ENCODE data around the gene MACROH2A2. TPM values are rescaled to one million over a fixed set of nuclear protein-coding genes. Genes with fewer than 3 reads are reported as not detected.

Gene MACROH2A2
- total and polyA plus RNA-seq, 2 of the 8 experiments (the other 6 are each of a cell fraction or from before 2014, with no cell fraction given), result 7.9 to 9.3 TPM

DNA sequence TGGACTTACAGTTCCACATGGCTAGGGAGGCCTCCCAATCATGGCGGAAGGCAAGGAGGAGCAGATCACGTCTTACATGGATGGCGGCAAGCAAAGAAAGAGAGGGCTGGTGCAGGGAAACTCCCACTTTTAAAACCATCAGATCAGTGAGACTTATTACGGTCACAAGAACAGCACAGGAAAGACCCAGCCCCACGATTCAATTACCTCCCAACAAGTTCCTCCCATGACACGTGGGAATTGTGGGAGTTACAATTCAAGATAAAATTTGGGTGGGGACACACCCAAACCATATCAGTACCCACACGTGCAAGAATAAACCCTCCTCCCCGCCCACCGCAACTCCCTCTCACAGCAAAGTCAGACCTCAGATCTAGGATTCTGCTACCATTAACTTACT, 84.5 kb downstream of the MACROH2A2 start:
- POLR2A ChIA-PET (ENCODE audit: partially characterized antibody), result interaction anchor here (4.4 kb wide), 1 partner anchor 8 kb away, joined by 31 read pairs; the partner anchor contains the start of gene TYSND1
- Histone ChIP-seq H3K18ac (ENCODE audit: extremely low read depth, low read length) (no peak overlapping the region), H3K9ac (replicated peaks in 1 of 4; ENCODE audit: extremely low read depth in 1 of 4, low read depth in 3 of 4, low read length in 3 of 4) (no peak overlapping the region), H2BK120ac (replicated peaks; ENCODE audit: low read depth, low read length) (no peak overlapping the region), H3K14ac (ENCODE audit: insufficient read length) (no peak overlapping the region), H3K4me3 (ENCODE audit: extremely low read depth in 1 of 4, insufficient read depth in 2 of 4, low read depth in 3 of 4, low read length in 4 of 4) (no peak overlapping the region), H3K56ac (replicated peaks; ENCODE audit: insufficient read length, low read depth, low read length) (no peak overlapping the region), H3K4ac (replicated peaks; ENCODE audit: insufficient read length, low read depth, low read length) (no peak overlapping the region), H2BK20ac (ENCODE audit: low read length) (no peak overlapping the region), H4K8ac (ENCODE audit: extremely low read depth, insufficient read depth, low read length) (no peak overlapping the region), H3K4me1 (replicated peaks in 1 of 4; ENCODE audit: control insufficient read depth in 3 of 4, insufficient read depth in 4 of 4, low read length in 3 of 4) (peaks cover 0 to 1% (median under 1%) of the 10 kb centered on the region in 4 experiments; a peak in 1 of 7 replicates), H3K9me3 (ENCODE audit: insufficient read depth in 2 of 2, low read depth in 1 of 2, low read length in 1 of 2) (no peaks in the 10 kb centered on the region), H3K27ac (ENCODE audit: low read depth, low read length) (no peak overlapping the region), H3K79me2 (ENCODE audit: control insufficient read depth in 1 of 2, insufficient read depth in 2 of 2, low read length in 2 of 2) (no peaks in the 10 kb centered on the region), H3K36me3 (ENCODE audit: control insufficient read depth in 2 of 4, insufficient read depth in 4 of 4, low read length in 3 of 4) (no peaks in the 10 kb centered on the region), H4K5ac (ENCODE audit: insufficient read length, low read depth, low read length) (no peak overlapping the region), H2BK15ac (ENCODE audit: low read length) (no peak overlapping the region), H2AFZ (ENCODE audit: low read length) (no peak overlapping the region), H4K91ac (replicated peaks; ENCODE audit: insufficient read length, low read length) (no peak overlapping the region), H3K23me2 (ENCODE audit: low read depth, low read length) (peaks cover 10% of the 10 kb centered on the region; the same call in 1 of the 2 replicates), H3K79me1 (ENCODE audit: low read depth, low read length) (no peaks in the 10 kb centered on the region), H3K4me2 (ENCODE audit: insufficient read depth in 1 of 2, low read depth in 2 of 2, low read length in 2 of 2) (no peak overlapping the region), H2AK5ac (ENCODE audit: low read depth, low read length) (no peak overlapping the region), H3K23ac (ENCODE audit: insufficient read length) (no peak overlapping the region), H2BK12ac (ENCODE audit: low read depth, low read length) (no peak overlapping the region), H4K20me1 (replicated peaks in 1 of 2; ENCODE audit: control insufficient read depth in 1 of 2, insufficient read depth in 2 of 2, low read length in 2 of 2) (no peaks in the 10 kb centered on the region), H3K27me3 (replicated peaks in 1 of 4; ENCODE audit: control insufficient read depth in 3 of 4, extremely low read depth in 1 of 4, insufficient read depth in 3 of 4, low read length in 3 of 4) (peaks cover 0 to 14% (median 10%) of the 10 kb centered on the region in 4 experiments; a peak in 6 of 7 replicates), H2BK5ac (ENCODE audit: low read depth, low read length) (no peak overlapping the region)
- no peak for DNase-seq (ENCODE audit: low read depth in 1 of 2, low spot score in 2 of 2)
- TF ChIP-seq TAF1 (IDR thresholded peaks at IDR 0.05; ENCODE audit: low read depth, low read length) (no peak), SIRT6 (IDR thresholded peaks at IDR 0.05; ENCODE audit: low read length) (no peak), FOSL1 (IDR thresholded peaks at IDR 0.05; ENCODE audit: insufficient read depth, low read depth, low read length) (no peak), EZH2 (IDR thresholded peaks at IDR 0.05; ENCODE audit: low read depth, low read length, severe bottlenecking) (no peak), CHD1 (IDR thresholded peaks at IDR 0.05; ENCODE audit: low read depth, low read length) (no peak)
- TF ChIP-seq, protein P1, sequence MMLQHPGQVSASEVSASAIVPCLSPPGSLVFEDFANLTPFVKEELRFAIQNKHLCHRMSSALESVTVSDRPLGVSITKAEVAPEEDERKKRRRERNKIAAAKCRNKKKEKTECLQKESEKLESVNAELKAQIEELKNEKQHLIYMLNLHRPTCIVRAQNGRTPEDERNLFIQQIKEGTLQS (IDR thresholded peaks at IDR 0.05; ENCODE audit: insufficient read depth, low read depth, low read length), result no peak
- WGBS, 2 experiments (ENCODE audit: extremely low coverage in 1 of 2, insufficient coverage in 1 of 2, insufficient read length in 1 of 2, insufficient replicate concordance in 2 of 2, low coverage in 1 of 2, low lambda C conversion rate in 2 of 2, missing lambda C conversion rate in 1 of 2), result 84% methylated on average over 9 of the region's 9 CpGs; no CpG with 5 or more reads in 1 of the 2 experiments
- FAIRE-seq, result no peak
- CTCF ChIA-PET (ENCODE audit: partially characterized antibody), result interaction anchor here (0.8 to 4.7 kb wide), 5 partner anchors 9 to 219 kb away, joined by 3 to 20 read pairs (median 4); partner anchors contain the start of gene TYSND1
